CD4-positive, alpha-beta memory T cell (primary cell): ENCODE data around the gene SLC35F3. TPM values are rescaled to one million over a fixed set of nuclear protein-coding genes. Genes with fewer than 3 reads are reported as not detected.
"Not testable (repeated sequence)": the region's sequence is repeated elsewhere in the genome, so short reads cannot be mapped to it uniquely, and the experiment has no call there.

Experiments
- CTCF ChIA-PET: fragments of 350-600 bp; sonication (Branson Sonifier 250); formaldehyde crosslinking; loops from one replicate; lab custom pipeline; 2021; ENCODE audit warnings: inconsistent platforms; ENCODE audit not compliant: partially characterized antibody; lab: Charles Lee
- POLR2A ChIA-PET: fragments of 350-600 bp; sonication (Branson Sonifier 250); formaldehyde crosslinking; loops from one replicate; lab custom pipeline; 2021; ENCODE audit not compliant: partially characterized antibody; lab: Charles Lee
- DNase-seq, 5 donors: peaks; one replicate each; pipeline versions ENCODE4 v3.0.0 to v3.0.0-alpha.2; 2020 to 2022; ENCODE audit warnings: mixed read lengths in 1 of 5
- H3K27ac ChIP-seq: one replicate; pipeline ENCODE4 v1.7.0; 2013; ENCODE audit warnings: low read depth, low read length
- H3K27me3 ChIP-seq: 2 replicates; pipeline ENCODE4 v1.7.0; 2013; ENCODE audit warnings: mild to moderate bottlenecking, low read length, moderate library complexity; ENCODE audit not compliant: insufficient read depth
- H3K36me3 ChIP-seq: 2 replicates; pipeline ENCODE4 v1.7.0; 2013; ENCODE audit warnings: mild to moderate bottlenecking, low read length, moderate library complexity; ENCODE audit not compliant: insufficient read depth
- H3K4me1 ChIP-seq: 2 replicates; pipeline ENCODE4 v1.7.0; 2013; ENCODE audit warnings: mild to moderate bottlenecking, low read length, moderate library complexity; ENCODE audit not compliant: insufficient read depth
- H3K4me3 ChIP-seq, 2 donors: one replicate each; pipeline ENCODE4 v1.7.0; 2013; ENCODE audit warnings: low read length in 2 of 2, mild to moderate bottlenecking in 1 of 2
- H3K9me3 ChIP-seq, 2 donors: one replicate each; pipeline ENCODE4 v1.7.0; 2013; ENCODE audit warnings: low read length in 2 of 2, control low read depth in 1 of 2; ENCODE audit not compliant: control insufficient read depth in 1 of 2
- H3K27ac Mint-ChIP-seq, 7 donors: one replicate each; pipeline ENCODE4 v1.8.0; 2020 to 2021; ENCODE audit warnings: mixed read lengths in 7 of 7, mild to moderate bottlenecking in 6 of 7, inconsistent platforms in 3 of 7, moderate library complexity in 3 of 7
- H3K27me3 Mint-ChIP-seq, 2 donors: one replicate each; pipeline ENCODE4 v1.8.0; 2020 to 2021; ENCODE audit warnings: mixed read lengths in 2 of 2
- H3K36me3 Mint-ChIP-seq, 2 donors: one replicate each; pipeline ENCODE4 v1.8.0; 2020 to 2021; ENCODE audit warnings: mixed read lengths in 2 of 2, inconsistent platforms in 1 of 2, mild to moderate bottlenecking in 1 of 2
- H3K4me1 Mint-ChIP-seq, 4 donors: one replicate each; pipeline ENCODE4 v1.8.0; 2020 to 2021; ENCODE audit warnings: mixed read lengths in 4 of 4, mild to moderate bottlenecking in 1 of 4
- H3K4me3 Mint-ChIP-seq, 8 donors: one replicate each; pipeline ENCODE4 v1.8.0; 2020 to 2021; ENCODE audit warnings: mixed read lengths in 8 of 8, mild to moderate bottlenecking in 7 of 8, moderate library complexity in 6 of 8, inconsistent platforms in 3 of 8
- H3K9me3 Mint-ChIP-seq, 8 donors: one replicate each; pipeline ENCODE4 v1.8.0; 2020 to 2021; ENCODE audit warnings: mixed read lengths in 8 of 8, mild to moderate bottlenecking in 5 of 8, inconsistent platforms in 3 of 8, moderate library complexity in 1 of 8
- intact Hi-C: fragments of 100-400 bp; cut with micrococcal nuclease; formaldehyde crosslinking; loops from one replicate; pipeline ENCODE4 v1.15.1; 2023
- polyA plus RNA-seq, 2 donors: library from polyadenylated mRNA; unstranded; fragments of 300-500 nt; fragmentation: Illumina TruSeq; gene quantifications; one replicate each; pipeline ENCODE4 v1.2.3, GENCODE V29; 2021
- total RNA-seq, 2 experiments: library from RNA; stranded (reverse); gene quantifications; one replicate each; pipeline ENCODE4 v1.2.3, GENCODE V29; 2021

The SLC35F3 gene
- total and polyA plus RNA-seq, 4 experiments from 2014 or later: 0.12 to 0.84 TPM; not detected in 2

DNA sequence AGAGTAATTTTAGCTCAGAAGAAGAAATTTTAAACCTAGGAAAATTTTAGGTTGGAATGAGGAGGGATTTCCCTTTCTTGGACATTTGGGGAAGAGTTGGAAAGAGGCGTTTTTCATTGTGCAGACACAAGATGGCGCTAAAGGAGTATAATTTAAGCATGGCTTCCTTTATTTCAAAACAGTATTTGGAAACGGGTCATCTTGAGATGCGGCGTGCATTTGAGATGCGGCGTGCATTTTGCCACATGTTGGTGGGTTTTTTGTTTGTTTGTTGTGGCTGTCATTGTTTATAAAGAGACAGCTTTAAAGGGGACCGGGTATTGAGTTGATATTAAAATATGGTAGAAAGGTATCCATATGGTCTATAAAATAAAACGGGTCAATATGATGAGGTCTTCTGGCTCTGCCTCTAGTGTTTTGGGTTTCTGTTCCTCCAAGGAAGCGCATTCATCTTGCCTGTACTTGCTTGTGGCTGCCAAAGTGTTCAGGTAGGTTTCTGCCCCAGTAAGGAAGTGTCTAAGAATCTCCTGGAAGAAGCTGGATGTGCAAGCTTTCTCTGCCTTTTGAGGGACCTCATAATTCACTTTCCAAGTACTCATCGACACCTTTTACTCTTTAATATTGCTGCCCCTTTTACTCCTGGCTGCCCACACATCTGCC is 210.3 kb downstream of the SLC35F3 start:
- Histone ChIP-seq H3K4me3 (no peak overlapping the region), H3K9me3 (no peaks in the 10 kb centered on the region), H3K4me1 (no peaks in the 10 kb centered on the region), H3K27me3 (no peaks in the 10 kb centered on the region), H3K36me3 (no peaks in the 10 kb centered on the region), H3K27ac (no peak overlapping the region)
- H3K4me3 Mint-ChIP-seq: peak overlapping the region in 7 of 8 donors; percentile 52 to 86 (median 76)
- ChIA-PET CTCF (interaction anchor here (0.6 to 2.3 kb wide), 8 partner anchors 9 to 701 kb away, joined by 3 to 14 read pairs (median 3); no protein-coding TSS in a partner anchor), POLR2A (no interaction called here)
- peak in 4 of 5 donors; percentile 24 to 36 (median 32) for DNase-seq
- no peaks in the 10 kb centered on the region for H3K9me3 Mint-ChIP-seq
- H3K27me3 Mint-ChIP-seq: peaks cover 3 to 17% of the 10 kb centered on the region in 2 donors
- intact Hi-C loops: no loop called here
- H3K36me3 Mint-ChIP-seq: no peaks in the 10 kb centered on the region
- peaks cover 4 to 9% (median 6%) of the 10 kb centered on the region in 4 donors for H3K4me1 Mint-ChIP-seq
- peak overlapping the region in 1 of 7 donors; percentile 59 for H3K27ac Mint-ChIP-seq

- H3K27ac Mint-ChIP-seq: no peak overlapping the region
- intact Hi-C loops: no loop called here
- DNase-seq: no peak
- peaks cover 4 to 9% (median 6%) of the 10 kb centered on the region in 4 donors for H3K4me1 Mint-ChIP-seq
- Histone ChIP-seq H3K4me1 (no peaks in the 10 kb centered on the region), H3K27ac (no peak overlapping the region), H3K27me3 (no peaks in the 10 kb centered on the region), H3K36me3 (no peaks in the 10 kb centered on the region), H3K9me3 (no peaks in the 10 kb centered on the region), H3K4me3 (no peak overlapping the region)
- H3K36me3 Mint-ChIP-seq: no peaks in the 10 kb centered on the region
- CTCF ChIA-PET: no interaction called here
- H3K4me3 Mint-ChIP-seq: no peak overlapping the region
- H3K27me3 Mint-ChIP-seq: peaks cover 3 to 19% of the 10 kb centered on the region in 2 donors
- H3K9me3 Mint-ChIP-seq: peaks cover 0 to 6% (median 0%) of the 10 kb centered on the region in 8 donors
- POLR2A ChIA-PET: no interaction called here
These were observed 214.4 kb downstream of the SLC35F3 start for GRCh38 chr1:234118911-234119310.

DNA sequence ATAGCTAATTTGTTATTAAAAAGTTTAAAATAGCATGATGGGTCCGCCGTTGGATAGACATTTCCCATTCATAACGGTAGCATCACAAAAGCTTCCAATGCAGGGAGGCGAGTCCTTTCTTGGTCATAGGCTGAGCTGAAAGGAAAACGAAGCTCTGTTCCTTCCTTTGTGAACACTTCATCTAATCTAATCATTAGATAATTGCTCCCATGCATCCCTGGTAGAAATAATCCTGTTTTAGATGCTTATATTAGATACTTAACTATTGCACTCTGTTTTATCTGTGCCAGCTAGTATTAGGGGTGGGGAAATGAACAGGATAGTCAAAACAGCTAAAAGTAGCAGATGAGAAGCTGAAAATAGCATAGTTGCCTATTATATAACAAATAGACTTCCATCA is 215.0 kb downstream of the SLC35F3 start:
- Histone ChIP-seq H3K27me3 (no peaks in the 10 kb centered on the region), H3K36me3 (no peaks in the 10 kb centered on the region), H3K27ac (no peak overlapping the region), H3K9me3 (no peaks in the 10 kb centered on the region), H3K4me3 (no peak overlapping the region), H3K4me1 (no peaks in the 10 kb centered on the region)
- intact Hi-C loops: no loop called here
- DNase-seq: no peak
- CTCF ChIA-PET: interaction anchor here (1.1 kb wide), 1 partner anchor 188 kb away, joined by 3 read pairs; no protein-coding TSS in a partner anchor
- Mint-ChIP-seq H3K36me3 (no peaks in the 10 kb centered on the region), H3K4me1 (peaks cover 4 to 9% (median 6%) of the 10 kb centered on the region in 4 donors), H3K9me3 (peaks cover 0 to 6% (median 0%) of the 10 kb centered on the region in 8 donors), H3K4me3 (no peak overlapping the region), H3K27ac (no peak overlapping the region), H3K27me3 (peaks cover 6 to 19% of the 10 kb centered on the region in 2 donors)
- POLR2A ChIA-PET: no interaction called here

DNA sequence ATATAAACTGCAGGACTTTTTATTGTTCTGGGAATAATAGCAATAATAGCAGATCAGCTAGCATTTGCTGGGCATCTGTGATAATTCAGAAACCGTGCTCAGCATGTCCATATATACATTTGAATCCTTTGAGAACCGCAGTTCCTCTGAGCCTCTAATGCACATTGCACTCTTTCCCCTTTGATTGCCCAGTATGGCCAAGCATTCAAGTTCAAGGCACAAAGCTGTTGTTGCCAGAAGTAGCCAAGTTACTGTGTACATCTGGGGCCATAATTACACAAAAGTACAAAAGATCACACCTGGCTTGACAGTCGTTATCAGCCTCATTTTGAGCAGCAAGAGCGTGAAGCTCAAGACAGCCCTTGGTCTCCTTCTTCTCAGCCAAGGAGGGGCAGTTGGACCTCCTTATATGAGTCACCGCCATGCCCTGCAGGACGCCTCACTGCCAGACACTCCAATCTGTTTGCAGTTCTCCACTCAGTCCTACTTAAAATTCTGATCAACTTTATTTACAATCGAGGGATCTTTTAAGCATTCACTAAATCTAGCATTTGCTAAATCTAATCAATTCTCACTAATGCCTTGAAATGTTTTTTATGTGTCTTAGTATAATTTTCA is 216.0 kb downstream of the SLC35F3 start:
- H3K4me3 Mint-ChIP-seq: no peak overlapping the region
- intact Hi-C loops: no loop called here

GRCh38 chr1:234121659-234122058 is 217.2 kb downstream of the SLC35F3 start:
- H3K27ac Mint-ChIP-seq, H3K4me3 Mint-ChIP-seq, H3K4me3 ChIP-seq, H3K9me3 ChIP-seq, POLR2A ChIA-PET, H3K36me3 Mint-ChIP-seq, intact Hi-C loops, H3K36me3 ChIP-seq, CTCF ChIA-PET, H3K27me3 ChIP-seq, DNase-seq, H3K27ac ChIP-seq, H3K4me1 Mint-ChIP-seq, H3K9me3 Mint-ChIP-seq, H3K4me1 ChIP-seq: not testable (repeated sequence)
- H3K27me3 Mint-ChIP-seq: peaks cover 22 to 24% of the 10 kb centered on the region in 2 donors

More for the DNA sequence above, 216.0 kb downstream of the SLC35F3 start:
- peaks cover 0 to 2% (median 0%) of the 10 kb centered on the region in 4 donors for H3K4me1 Mint-ChIP-seq
- no peaks in the 10 kb centered on the region for H3K9me3 ChIP-seq
- no peaks in the 10 kb centered on the region for H3K36me3 ChIP-seq
- CTCF ChIA-PET: interaction anchor here (1.1 kb wide), 1 partner anchor 187 kb away, joined by 3 read pairs; no protein-coding TSS in a partner anchor
- no peaks in the 10 kb centered on the region for H3K27me3 ChIP-seq
- H3K4me1 ChIP-seq: no peaks in the 10 kb centered on the region
- H3K27me3 Mint-ChIP-seq: peaks cover 13 to 17% of the 10 kb centered on the region in 2 donors
- DNase-seq: no peak
- POLR2A ChIA-PET: no interaction called here
- H3K27ac ChIP-seq: no peak overlapping the region
- H3K4me3 ChIP-seq: no peak overlapping the region
- H3K36me3 Mint-ChIP-seq: no peaks in the 10 kb centered on the region
- no peak overlapping the region for H3K27ac Mint-ChIP-seq
- peaks cover 0 to 6% (median 0%) of the 10 kb centered on the region in 8 donors for H3K9me3 Mint-ChIP-seq

DNA sequence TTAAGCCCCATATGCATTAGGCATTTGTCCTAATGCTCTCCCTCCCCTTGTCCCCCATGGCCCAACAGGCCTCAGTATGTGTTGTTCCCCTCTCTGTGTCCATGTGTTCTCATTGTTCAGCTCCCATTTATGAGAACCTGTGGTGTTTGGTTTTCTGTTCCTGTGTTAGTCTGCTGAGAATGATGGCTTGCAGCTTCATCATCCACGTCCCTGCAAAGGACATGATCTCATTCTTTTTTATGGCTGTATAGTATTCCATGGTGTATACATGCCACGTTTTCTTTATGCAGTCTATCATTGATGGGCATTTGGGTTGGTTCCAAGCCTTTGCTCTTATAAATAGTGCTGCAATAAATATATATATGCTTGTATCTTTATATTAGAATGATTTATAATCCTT is 218.1 kb downstream of the SLC35F3 start:
- H3K36me3 Mint-ChIP-seq, H3K4me1 ChIP-seq, H3K4me3 Mint-ChIP-seq, H3K9me3 Mint-ChIP-seq, H3K9me3 ChIP-seq, POLR2A ChIA-PET, H3K27ac ChIP-seq, H3K27ac Mint-ChIP-seq, DNase-seq, CTCF ChIA-PET, H3K27me3 ChIP-seq, H3K36me3 ChIP-seq, H3K4me3 ChIP-seq, intact Hi-C loops, H3K4me1 Mint-ChIP-seq: not testable (repeated sequence)
- H3K27me3 Mint-ChIP-seq: peaks cover 27 to 29% of the 10 kb centered on the region in 2 donors

GRCh38 chr1:234123867-234124266 is 219.4 kb downstream of the SLC35F3 start:
- intact Hi-C loops: no loop called here
- Histone ChIP-seq H3K27me3 (no peaks in the 10 kb centered on the region), H3K36me3 (no peaks in the 10 kb centered on the region), H3K4me1 (no peaks in the 10 kb centered on the region), H3K27ac (no peak overlapping the region), H3K9me3 (no peaks in the 10 kb centered on the region), H3K4me3 (no peak overlapping the region)
- Mint-ChIP-seq H3K27me3 (peaks cover 27 to 29% of the 10 kb centered on the region in 2 donors), H3K4me3 (no peak overlapping the region), H3K27ac (no peak overlapping the region), H3K36me3 (no peaks in the 10 kb centered on the region), H3K9me3 (peaks cover 0 to 6% (median 0%) of the 10 kb centered on the region in 8 donors), H3K4me1 (peaks cover 0 to 5% (median 0%) of the 10 kb centered on the region in 4 donors)
- CTCF ChIA-PET: interaction anchor here (1.5 to 1.7 kb wide), 3 partner anchors 9 to 30 kb away, joined by 3 to 8 read pairs (median 6); no protein-coding TSS in a partner anchor
- no peak for DNase-seq
- POLR2A ChIA-PET: no interaction called here
